Brain microvascular endothelial cell (primary cell): ENCODE measurements around the gene RNF115.

Experiments
- DNase-seq: peaks from one replicate; pipeline ENCODE4 v3.0.0-alpha.2; 2020
- H3K27ac ChIP-seq: fragments of 250-450 bp; sonication (Bioruptor Pico); 2 replicates; pipeline ENCODE4 v1.5.1; 2020; ENCODE audit warnings: mild to moderate bottlenecking, moderate library complexity
- H3K27me3 ChIP-seq: fragments of 250-450 bp; sonication (Bioruptor Pico); replicated peaks from 2 replicates; pipeline ENCODE4 v1.5.1; 2020; ENCODE audit warnings: mild to moderate bottlenecking
- H3K36me3 ChIP-seq: fragments of 250-450 bp; sonication (Bioruptor Pico); replicated peaks from 2 replicates; pipeline ENCODE4 v1.5.1; 2020; ENCODE audit warnings: mild to moderate bottlenecking
- H3K4me3 ChIP-seq: 2 replicates; pipeline ENCODE4 v1.5.1; 2011; ENCODE audit warnings: low read depth, mild to moderate bottlenecking, control low read depth, low read length, moderate library complexity
- in situ Hi-C: cut with HindIII; loops from 2 replicates; pipeline ENCODE4 v1.10.0; 2017; ENCODE audit warnings: low sequenced_read_pairs, low pct_ligation_motif_present
- TF ChIP-seq, protein P1 (sequence below): IDR thresholded peaks from 2 replicates; pipeline ENCODE4 v1.5.1; 2011; ENCODE audit warnings: low read depth, mild to moderate bottlenecking, moderate library complexity, low read length, control low read depth, inconsistent platforms; ENCODE audit errors: missing control alignments

The RNF115 gene

DNA sequence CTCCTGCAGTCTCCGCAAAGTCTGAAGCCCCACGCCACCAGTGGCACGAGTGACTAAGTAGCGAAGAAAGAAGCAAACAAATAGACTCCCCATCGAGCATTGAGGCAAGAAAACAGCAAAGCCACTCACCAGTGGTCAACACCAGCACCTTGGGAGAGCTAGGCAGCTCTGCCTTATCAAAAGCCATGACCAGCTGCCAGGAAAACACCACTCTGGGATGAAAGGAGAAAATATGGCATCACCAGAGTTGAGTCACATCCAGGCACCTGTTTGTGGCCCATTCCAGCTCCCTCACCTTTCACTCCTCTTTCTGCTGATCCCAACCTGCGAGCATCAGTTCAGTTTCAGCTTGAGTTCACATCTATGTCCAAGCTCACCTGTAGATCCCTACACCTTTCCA is 134.0 kb downstream of the RNF115 start:
- no peak overlapping the region for H3K4me3 ChIP-seq
- DNase-seq: no peak
- in situ Hi-C loops: no loop called here
- no peaks in the 10 kb centered on the region for H3K36me3 ChIP-seq
- H3K27me3 ChIP-seq: no peaks in the 10 kb centered on the region
- no peak overlapping the region for H3K27ac ChIP-seq
- TF ChIP-seq, protein P1, sequence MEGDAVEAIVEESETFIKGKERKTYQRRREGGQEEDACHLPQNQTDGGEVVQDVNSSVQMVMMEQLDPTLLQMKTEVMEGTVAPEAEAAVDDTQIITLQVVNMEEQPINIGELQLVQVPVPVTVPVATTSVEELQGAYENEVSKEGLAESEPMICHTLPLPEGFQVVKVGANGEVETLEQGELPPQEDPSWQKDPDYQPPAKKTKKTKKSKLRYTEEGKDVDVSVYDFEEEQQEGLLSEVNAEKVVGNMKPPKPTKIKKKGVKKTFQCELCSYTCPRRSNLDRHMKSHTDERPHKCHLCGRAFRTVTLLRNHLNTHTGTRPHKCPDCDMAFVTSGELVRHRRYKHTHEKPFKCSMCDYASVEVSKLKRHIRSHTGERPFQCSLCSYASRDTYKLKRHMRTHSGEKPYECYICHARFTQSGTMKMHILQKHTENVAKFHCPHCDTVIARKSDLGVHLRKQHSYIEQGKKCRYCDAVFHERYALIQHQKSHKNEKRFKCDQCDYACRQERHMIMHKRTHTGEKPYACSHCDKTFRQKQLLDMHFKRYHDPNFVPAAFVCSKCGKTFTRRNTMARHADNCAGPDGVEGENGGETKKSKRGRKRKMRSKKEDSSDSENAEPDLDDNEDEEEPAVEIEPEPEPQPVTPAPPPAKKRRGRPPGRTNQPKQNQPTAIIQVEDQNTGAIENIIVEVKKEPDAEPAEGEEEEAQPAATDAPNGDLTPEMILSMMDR: no peak

- no peaks in the 10 kb centered on the region for H3K27me3 ChIP-seq
- in situ Hi-C loops: no loop called here
- TF ChIP-seq, protein P1: no peak
- no peak overlapping the region for H3K4me3 ChIP-seq
- DNase-seq: no peak
- H3K36me3 ChIP-seq: no peaks in the 10 kb centered on the region
- H3K27ac ChIP-seq: no peak overlapping the region
These were observed 135.0 kb downstream of the RNF115 start for GRCh38 chr1:145688924-145689323.
